ENCODE results near the gene LTB4R2.

The LTB4R2 gene

DNA sequence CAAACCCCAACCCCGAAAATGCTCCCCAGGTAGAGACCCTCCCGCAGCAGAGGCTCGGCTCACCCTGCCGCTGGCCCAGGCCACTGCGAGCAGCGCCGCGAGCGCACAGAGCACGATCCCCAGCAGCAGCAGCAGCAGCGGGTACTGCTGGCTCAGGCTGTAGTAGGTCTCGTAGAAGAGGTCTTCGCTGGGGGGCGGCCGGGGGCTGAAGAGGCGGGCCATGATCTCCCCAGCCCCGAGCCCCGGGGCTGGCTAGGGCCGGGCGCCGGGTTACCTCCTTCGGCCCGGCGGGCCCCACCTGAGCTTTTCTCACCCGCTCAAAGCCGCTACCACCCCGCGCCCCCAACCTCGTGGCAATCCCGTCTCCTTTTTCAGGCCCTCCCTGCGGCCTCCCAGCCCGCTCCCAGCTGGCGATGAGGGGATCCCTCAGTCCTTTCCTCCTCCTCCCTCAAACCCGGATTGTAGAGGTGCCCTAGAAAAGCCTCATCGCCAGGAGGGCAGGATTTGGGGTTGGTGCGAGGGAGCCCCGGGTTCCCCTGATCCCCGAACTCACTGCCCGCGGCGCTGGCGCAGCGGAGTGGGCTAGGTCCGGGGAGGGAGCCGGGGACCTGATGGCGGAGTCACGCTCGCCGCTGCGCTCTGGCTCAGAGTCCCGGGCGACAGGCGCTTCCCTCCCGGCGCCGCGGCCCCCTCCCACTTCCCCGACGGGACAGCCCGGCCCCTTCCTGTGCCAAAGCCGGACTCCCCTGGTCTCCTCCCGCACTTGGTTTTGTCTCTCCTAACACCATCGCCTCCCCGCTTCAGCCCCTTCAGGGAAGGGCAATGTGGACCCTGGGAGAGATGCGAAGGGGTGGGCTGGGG lies 24.7 kb downstream of the LTB4R2 start, which contains the start of gene ADCY4:
ADCY4 (minus strand) TSS at position 641 of the 861 bp plus-strand sequence; CDS start at position 222, 419 bp downstream.
- Mint-ChIP-seq H3K36me3 (peaks cover 33% of the 10 kb centered on the region), H3K9me3 (no peaks in the 10 kb centered on the region), H3K4me1 (peaks cover 65% of the 10 kb centered on the region), H3K27ac (no peak within 1 kb of the TSS), H3K4me3 (peak within 1 kb of the TSS; percentile 78)
- no peak for ATAC-seq
- DNase-seq (ENCODE audit: low spot score in 2 of 2), result peak in 1 of 2 donors; percentile 66

DNA sequence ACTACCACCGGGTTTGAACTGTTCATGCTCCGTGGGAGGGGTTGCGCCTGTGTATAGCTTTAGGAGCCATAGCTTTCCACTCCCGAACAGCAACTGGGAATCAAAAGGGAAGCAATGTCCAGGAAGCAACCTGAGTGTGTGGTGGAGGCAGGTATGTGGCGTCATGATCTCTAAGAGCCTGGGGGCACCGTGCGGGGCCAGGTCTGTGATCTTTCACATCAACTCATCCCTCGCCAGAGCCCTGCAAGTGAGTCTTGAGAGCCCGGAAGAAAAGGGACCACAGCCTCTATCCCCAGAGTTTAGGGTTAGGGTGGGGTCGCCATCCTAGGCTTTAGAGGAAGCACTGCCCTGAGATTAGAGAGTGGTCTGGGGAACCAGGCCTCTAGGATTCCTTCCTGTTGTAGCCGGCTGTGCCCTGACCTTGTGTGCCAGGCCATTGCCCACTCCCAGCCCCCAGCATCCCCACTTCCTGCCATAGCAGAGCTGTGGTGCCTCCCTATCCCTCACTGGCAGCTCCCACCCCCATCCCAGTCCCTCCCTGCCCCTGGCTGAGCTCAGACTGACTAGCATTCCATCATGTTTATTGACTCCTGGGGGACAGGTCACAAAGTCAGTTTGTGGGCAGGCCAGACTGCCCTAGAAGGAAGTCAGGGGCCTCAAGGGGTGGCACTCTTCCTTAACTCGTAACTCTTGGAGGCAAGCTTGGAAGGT lies 25.7 kb downstream of the LTB4R2 start:
- H3K4me3 Mint-ChIP-seq, result peak overlapping the region; percentile 78
- DNase-seq (ENCODE audit: low spot score in 2 of 2) (no peak), ATAC-seq (no peak)
- H3K9me3 Mint-ChIP-seq, result no peaks in the 10 kb centered on the region
- peaks cover 61% of the 10 kb centered on the region for H3K4me1 Mint-ChIP-seq
- no peak overlapping the region for H3K27ac Mint-ChIP-seq
- peaks cover 29% of the 10 kb centered on the region for H3K36me3 Mint-ChIP-seq

DNA sequence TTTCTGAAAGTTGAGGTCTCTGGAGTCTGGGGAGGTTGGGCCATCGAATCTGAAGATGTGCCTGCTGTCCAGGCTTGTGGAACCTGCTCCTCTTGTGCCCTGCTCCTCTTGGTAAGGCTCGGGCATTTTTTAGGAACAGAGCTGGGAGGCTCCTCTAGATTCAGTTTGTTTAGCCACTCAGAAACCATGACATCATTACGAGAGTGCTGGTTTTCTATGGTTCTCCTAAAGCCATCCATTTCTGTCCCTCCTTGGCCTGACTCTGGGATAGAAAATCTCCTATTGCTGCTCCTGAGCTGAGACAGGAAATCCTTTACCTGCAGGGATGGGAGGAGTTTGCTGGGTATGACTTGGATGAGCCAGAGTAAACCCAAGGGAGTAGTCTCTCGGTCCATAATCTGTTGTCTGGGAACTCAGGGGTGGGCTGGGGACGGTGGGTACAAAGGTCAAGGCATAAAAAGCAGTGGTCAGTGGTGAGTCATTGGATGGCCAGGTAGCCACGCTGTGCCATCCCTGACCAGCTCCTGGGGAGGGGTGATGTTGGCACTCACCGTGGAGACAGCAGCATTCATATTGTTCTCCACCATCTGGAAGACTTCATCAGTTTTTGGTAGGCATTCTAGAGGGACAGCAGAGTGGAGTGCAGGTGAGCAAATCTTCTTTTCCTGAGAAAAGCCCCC lies 27.3 kb downstream of the LTB4R2 start:
- no peaks in the 10 kb centered on the region for H3K9me3 Mint-ChIP-seq
- ATAC-seq, result no peak
- peaks cover 24% of the 10 kb centered on the region for H3K36me3 Mint-ChIP-seq
- no peak overlapping the region for H3K4me3 Mint-ChIP-seq
- H3K4me1 Mint-ChIP-seq, result peaks cover 44% of the 10 kb centered on the region
- no peak overlapping the region for H3K27ac Mint-ChIP-seq
- no peak for DNase-seq (ENCODE audit: low spot score in 2 of 2)

DNA sequence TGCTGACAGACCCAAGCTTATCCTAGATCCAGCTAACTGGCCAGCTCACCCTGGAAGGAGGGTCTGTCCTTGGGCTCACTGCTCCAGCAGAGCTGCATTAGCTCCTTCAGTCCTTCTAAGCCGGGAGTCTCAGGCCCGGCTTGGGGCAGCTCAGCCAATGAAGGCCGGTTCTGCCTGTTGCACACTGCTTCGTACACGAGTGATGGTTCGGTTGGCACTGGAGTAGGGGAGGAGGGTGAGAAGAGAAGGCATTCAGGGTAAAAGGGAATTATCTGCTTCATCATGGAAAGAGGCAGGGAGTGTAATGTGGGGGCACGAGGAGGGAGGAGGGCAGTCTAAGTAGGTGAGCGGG lies 27.9 kb downstream of the LTB4R2 start:
- DNase-seq (ENCODE audit: low spot score in 2 of 2) (no peak), ATAC-seq (no peak)
- peaks cover 22% of the 10 kb centered on the region for H3K36me3 Mint-ChIP-seq
- H3K27ac Mint-ChIP-seq, result no peak overlapping the region
- H3K9me3 Mint-ChIP-seq, result no peaks in the 10 kb centered on the region
- no peak overlapping the region for H3K4me3 Mint-ChIP-seq
- H3K4me1 Mint-ChIP-seq, result peaks cover 39% of the 10 kb centered on the region

DNA sequence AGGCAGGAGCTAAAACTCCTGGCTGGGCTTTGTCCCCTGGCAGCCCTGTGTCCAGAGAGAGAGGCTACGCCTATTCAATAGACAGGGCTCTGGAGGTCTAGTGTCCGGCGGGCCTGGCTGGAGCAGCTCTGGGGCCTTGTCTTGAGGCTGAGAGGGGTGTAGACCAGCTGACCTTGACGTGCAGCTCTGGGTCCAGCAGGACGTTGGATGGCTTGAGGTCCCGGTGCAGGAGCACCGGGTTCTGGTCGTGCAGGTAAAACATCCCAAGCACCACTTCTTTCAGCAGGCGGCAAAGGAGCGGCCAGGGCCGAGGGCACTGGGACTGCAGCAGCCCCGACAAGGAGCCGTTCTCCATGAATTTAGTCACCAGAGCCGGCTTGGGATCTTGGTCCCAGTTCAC lies 28.9 kb downstream of the LTB4R2 start:
- Mint-ChIP-seq H3K9me3 (no peaks in the 10 kb centered on the region), H3K36me3 (peaks cover 22% of the 10 kb centered on the region), H3K27ac (peak overlapping the region; percentile 23), H3K4me3 (peak overlapping the region; percentile 82), H3K4me1 (peaks cover 37% of the 10 kb centered on the region)
- no peak for ATAC-seq
- DNase-seq (ENCODE audit: low spot score in 2 of 2), result no peak

DNA sequence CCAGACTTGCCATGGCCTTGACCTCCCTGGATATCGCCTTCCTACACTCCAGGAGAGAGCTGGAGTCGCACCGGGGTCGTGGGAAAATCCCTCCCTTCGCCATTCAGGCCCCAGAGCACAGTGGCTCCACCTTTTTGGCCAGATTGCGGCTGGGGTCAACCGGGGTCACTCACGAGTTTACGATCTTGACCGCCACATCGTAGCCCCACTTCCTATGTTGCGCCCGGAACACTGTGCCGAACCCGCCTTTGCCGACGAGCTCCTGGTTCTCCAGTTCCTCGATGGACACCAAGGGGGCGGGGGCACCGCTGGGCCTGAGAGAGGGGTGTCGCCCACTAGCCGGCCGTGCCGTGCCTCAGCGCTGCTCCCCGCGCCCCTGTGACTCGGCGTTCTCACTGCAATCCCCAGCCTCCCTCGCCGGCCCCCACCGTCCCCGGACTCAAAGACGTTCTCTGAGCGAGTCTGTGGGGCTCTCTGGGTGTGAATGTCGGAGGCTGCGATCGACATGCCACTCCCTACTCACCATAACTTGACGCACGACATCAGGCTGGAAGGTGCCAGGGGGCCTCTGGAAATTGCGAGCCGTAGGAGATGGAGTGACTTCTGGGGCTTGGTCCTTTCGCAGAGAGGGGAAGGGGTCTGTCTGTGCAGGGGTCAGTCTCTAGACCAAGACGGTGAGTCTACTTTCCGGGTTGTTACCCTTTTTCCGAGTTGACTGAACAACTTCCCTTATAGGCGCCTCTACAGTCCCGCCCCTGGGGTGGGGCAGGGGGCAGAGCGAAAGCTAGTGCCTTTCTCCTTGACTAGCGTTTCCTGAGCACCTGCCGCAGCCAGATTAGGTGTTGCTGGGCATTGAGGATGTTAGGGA lies 29.6 kb downstream of the LTB4R2 start, which contains the start of gene RIPK3:
RIPK3 (minus strand) TSS at position 708 of the 868 bp plus-strand sequence; CDS start at position 543, 165 bp downstream.
- peaks cover 37% of the 10 kb centered on the region for H3K4me1 Mint-ChIP-seq
- H3K9me3 Mint-ChIP-seq, result no peaks in the 10 kb centered on the region
- peak within 1 kb of the TSS; percentile 80 for H3K27ac Mint-ChIP-seq
- DNase-seq (ENCODE audit: low spot score in 2 of 2) (peak; percentile 46 to 80), ATAC-seq (peak; percentile 93)
- peak within 1 kb of the TSS; percentile 82 for H3K4me3 Mint-ChIP-seq
- H3K36me3 Mint-ChIP-seq, result peaks cover 22% of the 10 kb centered on the region

DNA sequence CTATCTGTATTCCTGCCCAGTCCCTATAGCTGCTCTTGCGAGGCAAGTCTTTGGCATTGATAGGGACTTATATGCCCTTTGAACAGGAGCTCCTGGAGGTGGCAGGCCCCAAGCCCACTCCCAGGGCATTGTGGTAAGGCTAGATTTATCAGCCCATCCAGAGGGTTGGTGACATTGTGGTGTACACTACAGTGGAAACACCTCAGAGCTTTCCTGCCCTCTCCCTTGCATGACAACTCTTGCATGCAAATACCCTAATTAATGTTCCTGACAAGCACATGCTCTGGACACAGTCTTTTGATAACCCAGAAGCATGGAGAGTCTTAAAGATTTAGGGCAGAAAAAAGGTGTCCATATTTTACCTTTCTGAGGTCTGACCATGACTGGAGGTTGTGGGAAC lies 30.7 kb downstream of the LTB4R2 start:
- Mint-ChIP-seq H3K36me3 (peaks cover 22% of the 10 kb centered on the region), H3K27ac (no peak overlapping the region), H3K9me3 (no peaks in the 10 kb centered on the region), H3K4me3 (no peak overlapping the region), H3K4me1 (peaks cover 28% of the 10 kb centered on the region)
- ATAC-seq (no peak), DNase-seq (ENCODE audit: low spot score in 2 of 2) (no peak)

DNA sequence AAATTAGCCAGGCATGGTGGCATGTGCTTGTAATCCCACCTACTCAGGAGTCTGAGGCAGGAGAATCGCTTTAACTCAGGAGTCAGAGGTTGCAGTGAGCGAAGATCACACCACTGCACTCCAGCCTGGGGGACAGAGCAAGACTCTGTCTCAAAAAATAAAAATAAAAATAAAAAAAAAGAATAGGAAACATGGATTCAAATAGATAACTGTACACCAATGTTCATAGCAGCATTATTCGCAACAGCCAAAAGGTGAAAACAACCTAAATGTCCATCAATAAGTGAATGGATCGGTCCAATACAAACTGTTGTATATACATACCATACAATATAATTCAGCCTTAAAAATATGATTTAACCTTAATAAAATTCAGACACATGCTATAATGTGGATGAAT lies 32.9 kb downstream of the LTB4R2 start:
- Mint-ChIP-seq H3K4me1 (peaks cover 21% of the 10 kb centered on the region), H3K9me3 (no peaks in the 10 kb centered on the region), H3K4me3 (no peak overlapping the region), H3K36me3 (peaks cover 2% of the 10 kb centered on the region), H3K27ac (no peak overlapping the region)
- DNase-seq (ENCODE audit: low spot score in 2 of 2), result no peak
- no peak for ATAC-seq

DNA sequence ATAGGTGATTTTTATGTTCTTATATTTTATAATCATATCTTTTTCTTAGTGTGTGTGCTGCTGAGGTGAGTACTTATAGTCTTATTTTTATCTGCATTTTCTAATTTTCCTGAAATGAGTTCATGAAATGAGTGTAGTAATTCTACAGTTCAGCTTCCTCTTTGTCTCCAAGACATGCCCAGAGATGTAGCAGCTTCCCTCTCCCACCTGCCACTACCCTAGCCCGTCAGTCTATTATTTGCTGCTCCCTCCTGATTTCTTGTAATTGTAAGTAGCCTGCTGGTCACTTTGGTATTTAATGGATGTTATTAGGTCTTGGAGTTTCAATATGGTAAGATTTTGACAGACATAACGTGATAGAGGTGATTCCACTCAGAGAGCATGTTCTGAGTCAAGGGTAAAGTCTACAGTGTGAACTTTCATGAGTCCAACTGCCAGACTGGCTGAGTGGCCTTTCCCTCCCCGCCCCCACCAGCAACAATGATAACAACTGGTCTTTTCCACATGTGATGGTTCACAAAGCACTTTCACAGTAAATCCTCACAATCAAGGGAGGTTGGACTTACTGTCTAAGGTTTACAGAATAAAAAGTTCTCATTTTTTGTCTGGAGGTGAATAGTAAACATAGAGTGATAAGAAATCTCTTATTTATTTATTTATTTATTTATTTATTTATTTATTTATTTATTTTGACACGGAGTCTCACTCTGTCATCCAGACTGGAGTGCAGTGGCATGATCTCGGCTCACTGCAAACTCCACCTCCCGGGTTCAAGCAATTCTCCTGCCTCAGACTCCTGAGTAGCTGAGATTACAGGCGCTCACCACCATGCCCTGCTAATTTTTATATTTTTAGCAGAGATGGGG lies 34.1 kb downstream of the LTB4R2 start:
- no peak overlapping the region for H3K27ac Mint-ChIP-seq
- DNase-seq (ENCODE audit: low spot score in 2 of 2) (no peak), ATAC-seq (no peak)
- no peak overlapping the region for H3K4me3 Mint-ChIP-seq
- no peaks in the 10 kb centered on the region for H3K9me3 Mint-ChIP-seq
- H3K36me3 Mint-ChIP-seq, result no peaks in the 10 kb centered on the region
- peaks cover 10% of the 10 kb centered on the region for H3K4me1 Mint-ChIP-seq

DNA sequence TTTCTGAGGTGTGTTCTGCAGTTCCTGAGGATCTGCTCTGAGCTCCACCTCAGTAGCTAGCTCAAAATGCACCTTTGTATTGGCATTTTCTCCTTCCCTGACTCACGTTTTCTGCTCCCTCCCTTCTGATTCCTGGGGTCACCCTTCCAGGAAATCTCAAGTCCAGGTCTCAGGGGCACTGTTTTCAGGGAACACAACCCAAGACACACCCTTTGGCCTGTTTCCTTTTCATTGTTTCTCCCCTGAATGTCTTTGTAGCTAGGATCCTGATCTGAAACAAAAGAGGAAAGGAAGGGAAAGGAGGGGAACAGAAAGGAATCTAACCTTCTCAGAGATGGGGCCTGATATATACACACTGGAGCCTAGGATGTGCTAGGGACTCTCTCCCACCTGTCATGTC lies 37.2 kb downstream of the LTB4R2 start:
- H3K4me1 Mint-ChIP-seq, result no peaks in the 10 kb centered on the region
- H3K9me3 Mint-ChIP-seq, result no peaks in the 10 kb centered on the region
- H3K27ac Mint-ChIP-seq, result no peak overlapping the region
- no peak for DNase-seq (ENCODE audit: low spot score in 2 of 2)
- no peak for ATAC-seq
- no peaks in the 10 kb centered on the region for H3K36me3 Mint-ChIP-seq
- H3K4me3 Mint-ChIP-seq, result no peak overlapping the region

DNA sequence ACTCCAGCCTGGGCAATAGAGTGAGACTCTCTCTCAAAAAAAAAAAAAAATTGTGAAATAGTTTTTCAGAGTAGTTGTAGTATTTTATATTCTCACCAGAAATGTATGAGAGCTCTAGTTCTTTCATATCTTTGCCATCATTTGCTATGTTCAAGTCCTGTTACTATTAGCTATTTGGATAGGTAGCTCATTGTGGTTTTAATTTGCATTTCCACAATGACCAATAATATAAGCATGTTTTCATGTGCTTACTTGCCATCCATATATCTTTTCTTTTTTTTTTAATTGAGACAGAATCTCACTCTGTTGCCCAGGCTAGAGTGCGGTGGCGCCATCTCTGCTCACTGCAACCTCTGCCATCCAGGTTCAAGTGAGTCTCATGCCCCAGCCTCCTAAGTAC lies 38.2 kb downstream of the LTB4R2 start:
- H3K27ac Mint-ChIP-seq, result no peak overlapping the region
- no peaks in the 10 kb centered on the region for H3K36me3 Mint-ChIP-seq
- no peak overlapping the region for H3K4me3 Mint-ChIP-seq
- no peaks in the 10 kb centered on the region for H3K9me3 Mint-ChIP-seq
- DNase-seq (ENCODE audit: low spot score in 2 of 2) (no peak), ATAC-seq (no peak)
- no peaks in the 10 kb centered on the region for H3K4me1 Mint-ChIP-seq

DNA sequence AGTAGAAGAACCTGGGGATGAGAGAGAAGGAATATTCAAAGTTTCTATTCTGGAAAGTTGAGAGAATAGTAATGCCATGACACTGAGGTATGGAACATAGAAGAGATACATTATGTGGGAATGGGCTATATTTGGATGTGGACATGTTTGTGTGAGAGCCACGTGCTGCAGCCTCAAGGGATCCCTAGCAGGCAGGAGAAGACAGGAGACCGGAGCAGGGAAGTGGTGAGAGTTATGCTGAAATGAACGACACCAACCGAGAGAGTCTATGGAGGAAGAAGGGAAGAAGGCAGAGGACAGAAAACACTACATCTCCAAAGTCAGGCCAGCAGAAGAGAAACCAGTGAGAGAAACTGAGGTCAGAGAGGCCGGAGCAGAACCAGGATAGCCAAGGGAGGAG lies 39.8 kb downstream of the LTB4R2 start:
- Mint-ChIP-seq H3K9me3 (no peaks in the 10 kb centered on the region), H3K27ac (no peak overlapping the region), H3K36me3 (no peaks in the 10 kb centered on the region), H3K4me1 (peaks cover 10% of the 10 kb centered on the region), H3K4me3 (no peak overlapping the region)
- ATAC-seq (no peak), DNase-seq (ENCODE audit: low spot score in 2 of 2) (no peak)

DNA sequence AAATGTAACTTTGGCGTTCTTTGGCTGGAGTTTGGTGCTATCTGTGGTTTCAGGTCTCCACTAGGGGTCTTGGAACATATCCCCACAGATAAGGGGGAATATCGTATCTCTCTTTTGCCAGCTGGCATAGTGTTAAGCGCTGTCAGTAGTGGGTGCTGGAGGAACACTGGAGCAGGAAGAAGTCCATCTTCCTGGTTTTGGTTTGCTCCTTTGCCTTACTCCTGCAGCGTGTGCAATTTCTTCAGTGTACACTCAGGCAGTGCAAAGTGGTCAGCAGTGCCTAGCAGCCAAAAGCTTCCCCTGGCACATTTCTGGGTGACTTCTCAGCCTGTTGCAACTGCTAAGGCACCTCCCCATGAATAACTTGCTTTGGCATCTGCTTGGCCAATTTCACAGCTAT lies 41.6 kb downstream of the LTB4R2 start:
- DNase-seq (ENCODE audit: low spot score in 2 of 2) (no peak), ATAC-seq (no peak)
- H3K36me3 Mint-ChIP-seq, result no peaks in the 10 kb centered on the region
- peaks cover 10% of the 10 kb centered on the region for H3K4me1 Mint-ChIP-seq
- no peak overlapping the region for H3K4me3 Mint-ChIP-seq
- H3K9me3 Mint-ChIP-seq, result no peaks in the 10 kb centered on the region
- no peak overlapping the region for H3K27ac Mint-ChIP-seq
